GM19238 (cell line): Measurements from ENCODE around the gene MTHFD1L.
A peak's percentile ranks its signal among the peaks of the same experiment; 100 is the strongest.
"Not testable (repeated sequence)": the region's sequence is repeated elsewhere in the genome, so short reads cannot be mapped to it uniquely, and the experiment has no call there.

Experiments used
- DNase-seq: peaks from one replicate; pipeline ENCODE4 v3.0.0; 2011; ENCODE audit warnings: low spot score; ENCODE audit not compliant: insufficient read length

The MTHFD1L gene

GRCh38 chr6:150865406-150866146 is at the start of gene MTHFD1L:
TSS of gene MTHFD1L (plus strand) at chr6:150865702. CDS start at chr6:150865823, 121 bp downstream.
- DNase-seq, result peak; percentile 87

- DNase-seq, result not testable (repeated sequence)
These were observed 48.9 kb upstream of the MTHFD1L start for GRCh38 chr6:150816554-150816953.

DNA sequence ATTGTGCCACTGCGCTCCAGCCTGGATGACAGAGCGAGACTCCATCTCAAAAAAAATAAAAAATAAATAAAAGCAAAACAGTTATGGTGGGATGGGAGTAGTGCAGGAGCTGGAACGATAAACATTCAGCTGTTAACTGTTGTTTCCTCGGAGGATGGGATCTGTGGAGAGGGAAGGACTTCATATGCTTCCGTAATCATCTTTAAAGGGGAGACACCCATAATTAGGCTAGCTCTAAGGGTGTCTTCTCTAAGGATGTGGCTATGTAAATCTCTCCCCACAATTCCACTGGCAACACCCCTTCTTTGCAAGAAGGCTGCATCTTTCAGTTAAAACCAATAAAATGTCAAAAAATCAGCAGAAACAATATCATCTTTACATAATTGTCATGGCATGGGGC is 42.6 kb upstream of the MTHFD1L start:
- DNase-seq, result no peak

DNA sequence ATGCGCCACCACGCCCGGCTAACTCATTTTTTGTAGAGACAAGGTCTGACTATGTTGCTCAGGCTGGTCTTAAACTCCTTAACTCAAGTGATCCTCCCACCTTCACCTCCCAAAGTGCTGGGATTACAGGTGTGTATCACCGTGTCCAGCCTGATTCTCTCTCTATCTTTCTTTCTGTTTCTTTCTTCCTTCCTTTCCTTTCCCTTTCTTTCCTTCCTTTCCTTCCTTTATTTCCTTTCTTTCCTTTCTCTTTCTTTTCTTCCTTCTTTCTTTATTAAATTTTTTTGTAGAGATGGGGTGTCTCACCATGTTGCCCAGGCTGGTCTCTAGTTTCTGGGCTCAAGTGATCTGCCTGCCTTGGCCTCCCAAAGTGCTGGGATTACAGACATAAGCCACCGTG is 38.7 kb upstream of the MTHFD1L start:
- DNase-seq, result no peak

- DNase-seq, result not testable (repeated sequence)
These were observed 37.4 kb upstream of the MTHFD1L start for GRCh38 chr6:150828107-150828506.

- DNase-seq, result no peak
These were observed 34.9 kb upstream of the MTHFD1L start for GRCh38 chr6:150830439-150831165.

DNA sequence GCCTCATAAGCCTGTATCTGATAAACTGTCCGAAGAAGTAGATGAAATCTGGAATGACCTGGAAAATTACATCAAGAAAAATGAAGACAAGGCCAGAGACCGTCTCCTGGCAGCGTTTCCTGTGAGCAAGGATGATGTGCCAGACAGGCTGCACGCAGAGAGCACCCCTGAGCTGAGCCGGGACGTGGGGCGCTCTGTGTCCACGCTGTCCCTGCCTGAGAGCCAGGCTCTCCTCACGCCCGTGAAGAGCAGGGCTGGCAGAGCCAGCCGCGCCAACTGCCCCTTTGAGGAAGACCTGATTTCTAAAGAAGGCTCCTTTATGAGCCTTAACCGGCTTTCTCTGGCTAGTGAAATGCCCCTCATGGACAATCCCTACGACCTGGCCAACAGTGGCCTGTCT is 33.9 kb upstream of the MTHFD1L start:
- DNase-seq, result no peak

- no peak for DNase-seq
These were observed 29.9 kb upstream of the MTHFD1L start for GRCh38 chr6:150835620-150836019.

GRCh38 chr6:150840185-150840584 is 25.3 kb upstream of the MTHFD1L start:
- DNase-seq, result no peak

DNA sequence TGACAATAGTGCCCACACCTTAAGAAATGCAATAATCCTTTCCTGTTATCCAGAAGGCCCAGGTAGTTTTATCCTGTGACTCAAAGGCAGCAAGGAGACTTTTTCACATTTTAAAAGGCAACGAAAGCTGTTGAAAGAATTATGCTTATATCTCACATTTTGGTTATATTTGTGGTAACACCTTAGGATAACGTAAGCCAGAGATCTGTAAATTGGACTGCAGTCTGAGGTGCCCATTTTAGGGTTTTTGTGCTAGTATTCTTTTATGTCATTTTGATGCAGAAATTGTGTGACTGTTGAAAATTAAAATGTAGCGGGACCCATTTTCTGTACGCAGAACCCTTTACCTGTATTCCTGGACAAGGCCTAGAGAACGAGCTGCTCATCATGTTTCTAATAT is 24.3 kb upstream of the MTHFD1L start:
- no peak for DNase-seq

DNA sequence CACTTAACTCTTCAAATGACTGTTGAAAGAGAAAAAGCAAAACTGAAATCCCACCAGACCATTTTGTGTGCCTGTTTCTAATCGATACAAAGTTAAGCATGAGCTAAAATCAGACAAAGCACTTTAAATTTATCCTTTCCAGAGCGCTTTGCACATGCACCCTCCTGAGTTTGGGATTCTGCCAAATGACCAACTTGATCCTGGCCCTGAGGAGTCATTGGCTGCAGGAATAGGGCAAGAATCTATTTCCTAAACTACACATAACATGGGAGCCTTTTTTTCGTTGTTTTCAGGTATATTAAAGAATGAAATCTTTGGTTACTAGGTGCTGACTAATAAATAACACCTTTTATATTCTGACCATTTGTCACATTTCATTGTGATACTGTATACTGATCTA is 23.8 kb upstream of the MTHFD1L start:
- DNase-seq, result no peak

DNA sequence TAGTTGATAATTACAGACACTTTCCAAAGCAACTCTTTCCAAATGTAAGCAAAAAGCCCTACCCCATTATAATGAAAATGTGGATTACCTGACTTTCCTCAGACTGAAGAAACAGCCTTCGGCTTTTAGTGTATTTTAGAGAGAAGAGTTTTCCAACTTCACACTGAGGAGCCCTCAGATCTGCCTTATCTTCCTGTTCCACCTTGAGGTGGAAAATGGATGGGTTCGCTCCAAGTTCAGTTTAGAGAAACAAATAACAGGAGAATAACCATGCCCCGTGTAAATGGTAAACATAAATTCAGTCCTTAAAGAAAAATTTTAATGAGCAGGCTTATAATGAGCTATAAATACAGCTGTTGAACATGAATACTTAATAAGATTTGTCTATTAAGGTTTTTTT is 21.1 kb upstream of the MTHFD1L start:
- DNase-seq, result no peak

- no peak for DNase-seq
These were observed 18.9 kb upstream of the MTHFD1L start for GRCh38 chr6:150846641-150847040.

DNA sequence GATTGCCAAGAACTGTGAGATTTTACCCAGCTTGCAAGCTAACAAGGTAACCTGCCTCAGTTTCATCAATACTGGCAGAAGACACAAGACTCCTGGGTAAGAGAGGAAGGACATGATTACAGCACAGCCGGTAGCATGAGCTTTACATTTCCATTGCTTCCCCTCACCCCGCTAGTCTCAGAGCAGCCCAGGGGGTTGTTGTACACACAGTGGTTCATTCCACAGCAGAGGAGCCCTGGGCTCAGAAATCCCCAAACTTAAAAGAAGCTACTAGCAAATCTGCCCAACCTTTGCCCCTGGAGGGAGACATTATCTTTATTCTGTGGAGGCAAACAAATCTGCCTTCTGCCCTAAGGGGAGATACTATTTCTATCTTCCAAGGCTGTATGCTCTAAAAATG is 17.1 kb upstream of the MTHFD1L start:
- DNase-seq, result no peak

- not testable (repeated sequence) for DNase-seq
These were observed 11.1 kb upstream of the MTHFD1L start for GRCh38 chr6:150854392-150854791.

GRCh38 chr6:150855171-150855570 is 10.3 kb upstream of the MTHFD1L start:
- not testable (repeated sequence) for DNase-seq

- no peak for DNase-seq
These were observed 8.2 kb upstream of the MTHFD1L start for GRCh38 chr6:150857062-150857944.

DNA sequence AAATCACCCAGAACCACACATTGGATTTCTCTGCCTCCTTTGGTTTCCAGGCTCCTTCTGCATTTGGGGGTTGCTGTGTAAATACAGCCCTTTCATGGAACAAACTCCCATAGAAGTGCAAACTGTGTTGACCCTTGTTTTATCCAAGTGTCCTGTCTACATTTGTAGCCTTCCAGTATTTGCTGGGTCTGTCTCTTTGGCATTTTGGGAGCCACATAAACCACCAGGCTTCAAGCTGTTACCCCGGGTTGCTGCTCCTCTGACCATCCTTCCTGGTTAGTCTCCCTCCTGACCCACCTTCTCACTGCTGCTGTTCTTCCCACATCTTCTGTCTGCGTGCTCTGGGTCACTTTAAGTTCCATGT is 7.6 kb upstream of the MTHFD1L start:
- DNase-seq, result no peak

DNA sequence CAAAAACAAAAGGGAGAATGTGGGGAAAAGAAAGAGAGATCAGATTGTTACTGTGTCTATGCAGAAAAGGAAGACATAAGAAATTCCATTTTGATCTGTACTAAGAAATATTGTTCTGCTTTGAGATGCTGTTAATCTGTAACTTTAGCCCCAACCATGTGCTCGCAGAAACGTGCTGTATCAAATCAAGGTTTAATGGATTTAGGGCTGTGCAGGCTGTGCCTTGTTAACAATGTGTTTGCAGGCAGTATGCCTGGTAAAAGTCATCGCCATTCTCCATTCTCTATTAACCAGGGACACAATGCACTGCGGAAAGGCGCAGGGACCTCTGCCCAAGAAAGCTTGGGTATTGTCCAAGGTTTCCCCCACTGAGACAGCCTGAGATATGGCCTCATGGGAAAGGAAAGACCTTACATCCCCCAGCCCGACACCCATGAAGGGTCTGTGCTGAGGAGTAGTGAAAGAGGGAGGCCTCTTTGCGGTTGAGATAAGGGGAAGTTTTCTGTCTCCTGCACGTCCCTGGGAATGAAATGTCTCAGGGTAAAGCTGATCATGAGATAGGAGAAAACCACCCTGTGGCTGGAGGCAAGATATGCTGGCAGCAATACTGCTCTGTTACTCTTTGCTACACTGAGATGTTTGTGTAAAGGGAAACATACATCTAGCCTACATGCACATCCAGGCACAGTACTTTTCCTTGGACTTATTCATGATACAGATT is 3.9 kb upstream of the MTHFD1L start:
- not testable (repeated sequence) for DNase-seq

GRCh38 chr6:150863213-150863928 is 2.1 kb upstream of the MTHFD1L start:
- no peak for DNase-seq

- no peak for DNase-seq
These were observed 478 bp upstream of the MTHFD1L start for GRCh38 chr6:150865043-150865405.
